GDM1 (cell line): ENCODE measurements around the gene MMP28.

Experiments used
- DNase-seq: peaks from one replicate; lab custom pipeline; 2025; lab: John Stamatoyannopoulos, UW

MMP28 gene

GRCh38 chr17:35726127-35726952 is 69.1 kb downstream of the MMP28 start:
- DNase-seq, result no peak

- DNase-seq, result no peak
These were observed 69.7 kb downstream of the MMP28 start for GRCh38 chr17:35725802-35726126.

GRCh38 chr17:35725058-35725457 is 70.4 kb downstream of the MMP28 start:
- no peak for DNase-seq

GRCh38 chr17:35723735-35724134 is 71.7 kb downstream of the MMP28 start:
- no peak for DNase-seq

GRCh38 chr17:35717475-35717874 is 78.0 kb downstream of the MMP28 start:
- DNase-seq, result no peak

GRCh38 chr17:35716897-35717465 is 78.5 kb downstream of the MMP28 start:
- DNase-seq, result no peak

- DNase-seq, result no peak
These were observed 79.3 kb downstream of the MMP28 start for GRCh38 chr17:35716173-35716572.
